ENCODE measurements around the gene GAL3ST3.

Gene GAL3ST3

DNA sequence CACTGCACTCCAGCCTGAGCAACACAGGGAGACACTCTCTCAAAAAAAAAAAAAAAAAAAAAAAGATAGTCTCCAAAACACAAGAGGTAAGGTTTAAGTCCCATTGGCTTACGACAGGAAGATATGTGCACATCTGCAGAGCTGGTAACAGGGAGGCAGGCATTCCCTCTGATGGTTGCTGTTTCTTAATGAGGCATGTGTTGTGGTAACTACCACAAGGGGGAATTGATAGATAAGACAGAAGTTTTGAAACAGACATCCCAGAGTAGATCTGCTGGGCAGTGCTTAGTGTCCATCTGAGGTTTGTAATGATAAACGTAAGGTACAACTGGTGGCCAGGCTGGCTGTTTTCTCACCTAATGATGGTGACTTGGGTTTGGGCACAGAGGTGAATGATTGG lies 51.7 kb downstream of the GAL3ST3 start:
- ATAC-seq = no peak
- TF ChIP-seq, protein P1, sequence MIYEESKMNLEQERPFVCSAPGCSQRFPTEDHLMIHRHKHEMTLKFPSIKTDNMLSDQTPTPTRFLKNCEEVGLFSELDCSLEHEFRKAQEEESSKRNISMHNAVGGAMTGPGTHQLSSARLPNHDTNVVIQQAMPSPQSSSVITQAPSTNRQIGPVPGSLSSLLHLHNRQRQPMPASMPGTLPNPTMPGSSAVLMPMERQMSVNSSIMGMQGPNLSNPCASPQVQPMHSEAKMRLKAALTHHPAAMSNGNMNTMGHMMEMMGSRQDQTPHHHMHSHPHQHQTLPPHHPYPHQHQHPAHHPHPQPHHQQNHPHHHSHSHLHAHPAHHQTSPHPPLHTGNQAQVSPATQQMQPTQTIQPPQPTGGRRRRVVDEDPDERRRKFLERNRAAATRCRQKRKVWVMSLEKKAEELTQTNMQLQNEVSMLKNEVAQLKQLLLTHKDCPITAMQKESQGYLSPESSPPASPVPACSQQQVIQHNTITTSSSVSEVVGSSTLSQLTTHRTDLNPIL (CRISPR knock-in tag; IDR thresholded peaks at IDR 0.05; ENCODE audit: low read depth) = no peak
- TF ChIP-seq ARNTL (CRISPR knock-in tag; IDR thresholded peaks at IDR 0.05; ENCODE audit: borderline replicate concordance, low read depth) (no peak), RARB (CRISPR knock-in tag; IDR thresholded peaks at IDR 0.05) (no peak), ZFP3 (CRISPR knock-in tag; IDR thresholded peaks at IDR 0.05) (no peak), ZC3H10 (CRISPR knock-in tag; IDR thresholded peaks at IDR 0.05) (no peak), ESRRG (CRISPR knock-in tag; IDR thresholded peaks at IDR 0.05) (no peak), ZFP30 (CRISPR knock-in tag; IDR thresholded peaks at IDR 0.05) (no peak), BACH2 (CRISPR knock-in tag; IDR thresholded peaks at IDR 0.05; ENCODE audit: borderline replicate concordance) (no peak), TOX (CRISPR knock-in tag; IDR thresholded peaks at IDR 0.05; ENCODE audit: borderline replicate concordance) (no peak)
- TF ChIP-seq, protein P2, sequence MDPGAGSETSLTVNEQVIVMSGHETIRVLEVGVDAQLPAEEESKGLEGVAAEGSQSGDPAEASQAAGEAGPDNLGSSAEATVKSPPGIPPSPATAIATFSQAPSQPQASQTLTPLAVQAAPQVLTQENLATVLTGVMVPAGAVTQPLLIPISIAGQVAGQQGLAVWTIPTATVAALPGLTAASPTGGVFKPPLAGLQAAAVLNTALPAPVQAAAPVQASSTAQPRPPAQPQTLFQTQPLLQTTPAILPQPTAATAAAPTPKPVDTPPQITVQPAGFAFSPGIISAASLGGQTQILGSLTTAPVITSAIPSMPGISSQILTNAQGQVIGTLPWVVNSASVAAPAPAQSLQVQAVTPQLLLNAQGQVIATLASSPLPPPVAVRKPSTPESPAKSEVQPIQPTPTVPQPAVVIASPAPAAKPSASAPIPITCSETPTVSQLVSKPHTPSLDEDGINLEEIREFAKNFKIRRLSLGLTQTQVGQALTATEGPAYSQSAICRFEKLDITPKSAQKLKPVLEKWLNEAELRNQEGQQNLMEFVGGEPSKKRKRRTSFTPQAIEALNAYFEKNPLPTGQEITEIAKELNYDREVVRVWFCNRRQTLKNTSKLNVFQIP (CRISPR knock-in tag; IDR thresholded peaks at IDR 0.05; ENCODE audit: borderline replicate concordance, low read depth) = no peak
- TF ChIP-seq, protein P3, sequence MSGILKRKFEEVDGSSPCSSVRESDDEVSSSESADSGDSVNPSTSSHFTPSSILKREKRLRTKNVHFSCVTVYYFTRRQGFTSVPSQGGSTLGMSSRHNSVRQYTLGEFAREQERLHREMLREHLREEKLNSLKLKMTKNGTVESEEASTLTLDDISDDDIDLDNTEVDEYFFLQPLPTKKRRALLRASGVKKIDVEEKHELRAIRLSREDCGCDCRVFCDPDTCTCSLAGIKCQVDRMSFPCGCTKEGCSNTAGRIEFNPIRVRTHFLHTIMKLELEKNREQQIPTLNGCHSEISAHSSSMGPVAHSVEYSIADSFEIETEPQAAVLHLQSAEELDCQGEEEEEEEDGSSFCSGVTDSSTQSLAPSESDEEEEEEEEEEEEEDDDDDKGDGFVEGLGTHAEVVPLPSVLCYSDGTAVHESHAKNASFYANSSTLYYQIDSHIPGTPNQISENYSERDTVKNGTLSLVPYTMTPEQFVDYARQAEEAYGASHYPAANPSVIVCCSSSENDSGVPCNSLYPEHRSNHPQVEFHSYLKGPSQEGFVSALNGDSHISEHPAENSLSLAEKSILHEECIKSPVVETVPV (CRISPR knock-in tag; IDR thresholded peaks at IDR 0.05) = no peak
- TF ChIP-seq, protein P4, sequence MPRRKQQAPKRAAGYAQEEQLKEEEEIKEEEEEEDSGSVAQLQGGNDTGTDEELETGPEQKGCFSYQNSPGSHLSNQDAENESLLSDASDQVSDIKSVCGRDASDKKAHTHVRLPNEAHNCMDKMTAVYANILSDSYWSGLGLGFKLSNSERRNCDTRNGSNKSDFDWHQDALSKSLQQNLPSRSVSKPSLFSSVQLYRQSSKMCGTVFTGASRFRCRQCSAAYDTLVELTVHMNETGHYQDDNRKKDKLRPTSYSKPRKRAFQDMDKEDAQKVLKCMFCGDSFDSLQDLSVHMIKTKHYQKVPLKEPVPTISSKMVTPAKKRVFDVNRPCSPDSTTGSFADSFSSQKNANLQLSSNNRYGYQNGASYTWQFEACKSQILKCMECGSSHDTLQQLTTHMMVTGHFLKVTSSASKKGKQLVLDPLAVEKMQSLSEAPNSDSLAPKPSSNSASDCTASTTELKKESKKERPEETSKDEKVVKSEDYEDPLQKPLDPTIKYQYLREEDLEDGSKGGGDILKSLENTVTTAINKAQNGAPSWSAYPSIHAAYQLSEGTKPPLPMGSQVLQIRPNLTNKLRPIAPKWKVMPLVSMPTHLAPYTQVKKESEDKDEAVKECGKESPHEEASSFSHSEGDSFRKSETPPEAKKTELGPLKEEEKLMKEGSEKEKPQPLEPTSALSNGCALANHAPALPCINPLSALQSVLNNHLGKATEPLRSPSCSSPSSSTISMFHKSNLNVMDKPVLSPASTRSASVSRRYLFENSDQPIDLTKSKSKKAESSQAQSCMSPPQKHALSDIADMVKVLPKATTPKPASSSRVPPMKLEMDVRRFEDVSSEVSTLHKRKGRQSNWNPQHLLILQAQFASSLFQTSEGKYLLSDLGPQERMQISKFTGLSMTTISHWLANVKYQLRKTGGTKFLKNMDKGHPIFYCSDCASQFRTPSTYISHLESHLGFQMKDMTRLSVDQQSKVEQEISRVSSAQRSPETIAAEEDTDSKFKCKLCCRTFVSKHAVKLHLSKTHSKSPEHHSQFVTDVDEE (CRISPR knock-in tag; IDR thresholded peaks at IDR 0.05) = no peak

DNA sequence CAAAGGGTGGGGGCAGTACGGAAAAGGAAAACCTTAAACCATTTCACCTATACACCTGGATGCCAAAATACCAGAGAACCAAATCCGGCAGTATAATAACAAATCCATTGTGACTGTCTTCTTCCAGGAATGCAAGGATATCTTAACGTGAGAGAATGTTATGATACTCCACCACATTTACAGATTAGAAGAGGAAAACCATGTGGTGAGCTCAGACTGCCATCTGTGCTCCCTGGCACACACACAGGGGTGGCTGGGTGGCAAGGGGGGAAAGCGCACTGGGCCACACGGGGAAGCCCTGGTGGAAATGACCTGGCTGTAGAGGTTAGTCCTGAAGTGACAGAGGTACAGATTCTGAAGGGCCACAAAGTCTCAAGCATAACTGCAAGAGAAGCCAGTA lies 56.9 kb downstream of the GAL3ST3 start:
- TF ChIP-seq, protein P3 (CRISPR knock-in tag; IDR thresholded peaks at IDR 0.05) = no peak
- TF ChIP-seq, protein P4 (CRISPR knock-in tag; IDR thresholded peaks at IDR 0.05) = no peak
- no peak for TF ChIP-seq ZNF70 (CRISPR knock-in tag; IDR thresholded peaks at IDR 0.05)
- TF ChIP-seq, protein P2 (CRISPR knock-in tag; IDR thresholded peaks at IDR 0.05; ENCODE audit: borderline replicate concordance, low read depth) = no peak
- TF ChIP-seq OSR1 (CRISPR knock-in tag; IDR thresholded peaks at IDR 0.05) = no peak
- no peak for TF ChIP-seq GLIS3 (CRISPR knock-in tag; IDR thresholded peaks at IDR 0.05)
- TF ChIP-seq, protein P1 (CRISPR knock-in tag; IDR thresholded peaks at IDR 0.05; ENCODE audit: low read depth) = no peak
- TF ChIP-seq ZC3H10 (CRISPR knock-in tag; IDR thresholded peaks at IDR 0.05) = no peak
- no peak for TF ChIP-seq ISL1 (CRISPR knock-in tag; IDR thresholded peaks at IDR 0.05)
- no peak for TF ChIP-seq PPARA (CRISPR knock-in tag; IDR thresholded peaks at IDR 0.05; ENCODE audit: borderline replicate concordance)
- no peak for TF ChIP-seq SNAI2 (CRISPR knock-in tag; IDR thresholded peaks at IDR 0.05)
- TF ChIP-seq ZNF8 (CRISPR knock-in tag; IDR thresholded peaks at IDR 0.05) = no peak
- no peak for TF ChIP-seq ZFP30 (CRISPR knock-in tag; IDR thresholded peaks at IDR 0.05)
- no peak for TF ChIP-seq BACH2 (CRISPR knock-in tag; IDR thresholded peaks at IDR 0.05; ENCODE audit: borderline replicate concordance)
- no peak for TF ChIP-seq TOX (CRISPR knock-in tag; IDR thresholded peaks at IDR 0.05; ENCODE audit: borderline replicate concordance)
- TF ChIP-seq ARNTL (CRISPR knock-in tag; IDR thresholded peaks at IDR 0.05; ENCODE audit: borderline replicate concordance, low read depth) = no peak
- TF ChIP-seq TCF4 (CRISPR knock-in tag; IDR thresholded peaks at IDR 0.05; ENCODE audit: borderline replicate concordance) = no peak
- TF ChIP-seq RARB (CRISPR knock-in tag; IDR thresholded peaks at IDR 0.05) = no peak
- TF ChIP-seq ZNF565 (CRISPR knock-in tag; conservative IDR thresholded peaks at IDR 0.05; ENCODE audit: low read depth) = no peak
- ATAC-seq = no peak

Measured in SK-N-SH treated with all-trans-retinoic acid at 6 μM for 48 hours (cell line).